Putamen (tissue), 1 donor: ENCODE data around the gene PPP1R16B.

Source experiments
- DNase-seq: peaks from one replicate; pipeline ENCODE4 v3.0.0-alpha.2; 2016; ENCODE audit warnings: low spot score

Gene PPP1R16B

GRCh38 chr20:38805502-38805957 is at the start of gene PPP1R16B:
TSS of gene PPP1R16B (plus strand) at chr20:38805697. CDS start at chr20:38835926, 30,229 bp downstream.
- peak; percentile 84 for DNase-seq

- no peak for DNase-seq
Measured at GRCh38 chr20:38757145-38757775, 48.2 kb upstream of the PPP1R16B start.

- DNase-seq = no peak
Measured at GRCh38 chr20:38759106-38759505, 46.4 kb upstream of the PPP1R16B start.

- DNase-seq = no peak
Measured at GRCh38 chr20:38760978-38761377, 44.5 kb upstream of the PPP1R16B start.

GRCh38 chr20:38762174-38762573 is 43.3 kb upstream of the PPP1R16B start:
- no peak for DNase-seq

GRCh38 chr20:38763616-38764015 is 41.9 kb upstream of the PPP1R16B start:
- DNase-seq = peak; percentile 47

GRCh38 chr20:38764567-38765318 is 40.8 kb upstream of the PPP1R16B start:
- peak; percentile 85 for DNase-seq

DNA sequence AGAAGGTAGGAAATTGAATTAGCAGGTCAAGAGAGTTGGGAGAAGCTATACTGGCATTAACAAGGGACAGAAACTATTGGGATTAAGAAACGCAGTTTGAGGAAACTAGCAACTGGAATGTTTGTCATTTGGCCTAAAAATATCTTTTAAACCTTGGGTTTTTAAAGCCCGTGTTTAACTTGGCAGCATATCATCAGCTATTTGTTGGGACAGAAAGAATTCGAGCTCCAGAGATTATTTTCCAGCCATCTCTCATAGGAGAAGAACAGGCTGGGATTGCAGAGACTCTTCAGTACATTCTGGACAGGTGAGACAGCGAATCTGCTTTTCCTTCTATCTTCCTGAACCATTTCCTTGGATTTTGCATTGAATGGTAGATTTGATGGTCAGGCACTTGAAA is 39.4 kb upstream of the PPP1R16B start:
- DNase-seq = no peak

- DNase-seq = no peak
Measured at GRCh38 chr20:38769376-38770295, 35.9 kb upstream of the PPP1R16B start.

- DNase-seq = no peak
Measured at GRCh38 chr20:38770546-38770945, 35.0 kb upstream of the PPP1R16B start.

- DNase-seq = no peak
Measured at GRCh38 chr20:38770970-38771369, 34.5 kb upstream of the PPP1R16B start.

GRCh38 chr20:38771621-38772020 is 33.9 kb upstream of the PPP1R16B start:
- DNase-seq = no peak

DNA sequence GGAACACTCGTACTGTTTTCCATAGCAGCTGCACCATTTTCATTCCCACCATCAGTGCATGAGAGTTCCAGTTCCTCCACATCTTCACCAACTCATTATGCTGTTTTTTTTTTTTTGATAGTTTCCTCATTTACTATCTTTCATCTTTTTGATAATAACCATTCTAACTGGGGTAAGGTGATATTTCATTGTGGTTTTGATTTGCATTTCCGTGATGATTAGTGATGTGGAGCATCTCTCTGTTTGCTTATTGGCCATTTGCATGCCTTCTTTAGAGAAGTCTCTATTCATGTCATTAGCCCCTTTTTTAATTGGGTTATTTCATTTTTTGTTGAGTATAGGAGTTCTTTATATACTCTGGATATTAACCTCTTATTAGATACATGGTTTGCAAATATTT is 31.3 kb upstream of the PPP1R16B start:
- no peak for DNase-seq

GRCh38 chr20:38776363-38776762 is 29.1 kb upstream of the PPP1R16B start:
- DNase-seq = no peak

GRCh38 chr20:38779247-38780097 is 26.0 kb upstream of the PPP1R16B start:
- DNase-seq = no peak

- DNase-seq = no peak
Measured at GRCh38 chr20:38782275-38782674, 23.2 kb upstream of the PPP1R16B start.

DNA sequence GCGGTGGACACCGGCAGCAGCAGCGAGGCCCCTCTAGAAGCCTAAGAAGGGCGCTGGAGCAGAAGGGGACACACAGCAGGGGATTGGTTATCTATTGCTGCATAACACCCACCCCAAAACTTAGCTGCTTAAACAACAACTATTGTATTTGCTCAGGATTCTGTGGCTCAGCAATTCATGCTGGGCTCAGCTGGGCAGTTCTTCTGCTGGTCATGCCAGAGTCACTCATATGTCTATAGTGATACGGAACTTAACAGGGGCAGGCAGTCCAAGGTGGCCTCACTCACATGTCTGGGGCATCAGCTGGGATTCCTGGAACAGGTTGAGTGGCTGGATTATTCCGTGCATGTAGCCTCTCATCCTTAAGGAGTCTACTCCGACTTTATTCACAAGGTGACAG is 17.6 kb upstream of the PPP1R16B start:
- no peak for DNase-seq

- DNase-seq = no peak
Measured at GRCh38 chr20:38789503-38790199, 15.8 kb upstream of the PPP1R16B start.

- DNase-seq = no peak
Measured at GRCh38 chr20:38790200-38791053, 15.1 kb upstream of the PPP1R16B start.

- DNase-seq = no peak
Measured at GRCh38 chr20:38791291-38791690, 14.2 kb upstream of the PPP1R16B start.
